Stimulated activated CD8-positive, alpha-beta memory T cell treated with anti-CD3 and anti-CD28 coated beads, Interleukin-12 subunit alpha, Interleukin-12 subunit beta, amount 100 ng/mL, for 24 hours (primary cell): ENCODE measurements around the gene VWDE.

Experiments
- DNase-seq: peaks from one replicate; pipeline ENCODE4 v3.0.0-alpha.2; 2020; ENCODE audit errors: extremely low read depth

The VWDE gene

DNA sequence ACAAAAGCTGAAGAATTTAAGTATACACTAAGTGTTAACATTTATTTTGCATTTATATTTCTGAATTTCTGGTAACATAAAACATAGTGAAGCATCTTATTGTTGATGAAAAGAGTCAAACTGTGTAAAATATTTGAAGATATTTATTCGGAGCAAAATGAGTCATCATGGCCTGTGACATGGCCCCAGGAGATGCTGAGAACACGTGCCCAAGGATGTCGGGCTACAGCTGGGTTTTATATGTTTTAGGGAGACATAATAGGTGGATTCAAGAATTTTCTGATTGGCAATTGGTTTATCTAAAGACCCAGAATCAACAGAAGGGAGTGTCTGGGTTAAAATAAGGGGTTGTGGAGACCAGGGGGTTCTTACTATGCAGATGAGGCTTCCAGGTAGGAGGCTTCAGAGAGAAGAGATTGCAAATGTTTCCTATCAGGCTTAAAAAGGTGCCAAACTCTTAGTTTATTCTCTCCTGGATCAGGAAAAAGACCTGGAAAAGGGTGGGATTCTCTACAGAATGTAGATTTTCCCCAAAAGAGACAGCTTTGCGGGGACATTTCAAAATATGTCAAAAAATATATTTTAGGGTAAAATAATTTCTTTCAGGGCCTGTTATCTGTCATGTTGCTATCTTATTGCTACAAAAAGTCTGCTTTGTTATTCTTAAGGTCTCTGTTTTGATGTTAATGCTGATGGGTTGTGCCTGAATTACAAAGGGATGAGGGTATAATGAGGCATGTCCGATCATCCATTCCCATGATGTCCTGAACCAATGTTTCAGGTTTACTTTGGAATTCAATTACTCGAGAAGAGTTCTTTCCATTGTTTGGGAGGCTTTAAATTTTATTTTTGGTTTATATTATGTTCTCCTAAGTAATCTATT is 74.5 kb downstream of the VWDE start:
- no peak for DNase-seq

DNA sequence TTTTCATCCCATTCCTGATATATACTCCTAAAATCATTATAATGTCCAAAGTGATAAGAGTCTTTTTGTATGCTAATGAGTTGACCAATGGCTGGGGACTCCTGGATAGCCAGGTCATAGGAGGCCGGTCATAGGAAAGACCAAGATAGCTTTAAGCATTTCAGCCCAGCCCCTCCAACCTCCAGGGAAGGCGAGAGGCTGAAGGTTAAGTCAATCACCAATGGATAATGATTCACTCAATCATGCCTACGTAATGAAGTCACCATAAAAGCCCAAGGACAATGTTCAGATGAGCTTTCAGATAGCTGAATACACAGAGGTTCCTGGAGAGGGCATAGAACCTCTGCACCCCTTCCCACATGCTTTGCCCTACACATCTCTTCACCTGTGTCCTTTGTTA is 75.7 kb downstream of the VWDE start:
- no peak for DNase-seq

DNA sequence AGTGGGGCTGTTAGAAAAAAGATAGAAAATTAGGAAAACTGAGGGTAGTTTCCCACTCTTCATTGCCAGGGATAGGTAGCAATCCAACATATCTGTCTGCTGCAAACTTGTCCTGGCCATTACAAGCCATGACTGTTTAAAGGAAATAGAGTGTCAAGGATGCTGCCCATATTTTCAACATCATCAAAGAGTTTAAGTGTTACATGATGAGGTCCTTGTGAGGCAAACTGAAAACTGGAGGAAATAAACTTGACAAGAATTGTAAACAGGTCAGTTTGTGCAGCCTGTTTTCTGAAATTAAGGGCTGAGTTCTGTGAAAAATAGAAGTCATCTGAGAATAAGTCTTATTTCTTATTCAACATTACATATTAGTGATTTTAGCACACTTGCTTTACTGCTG is 78.0 kb downstream of the VWDE start:
- DNase-seq, result no peak

- no peak for DNase-seq
Observed at GRCh38 chr7:12323415-12323814, 80.2 kb downstream of the VWDE start.

- DNase-seq, result no peak
Observed at GRCh38 chr7:12322903-12323300, 80.8 kb downstream of the VWDE start.

DNA sequence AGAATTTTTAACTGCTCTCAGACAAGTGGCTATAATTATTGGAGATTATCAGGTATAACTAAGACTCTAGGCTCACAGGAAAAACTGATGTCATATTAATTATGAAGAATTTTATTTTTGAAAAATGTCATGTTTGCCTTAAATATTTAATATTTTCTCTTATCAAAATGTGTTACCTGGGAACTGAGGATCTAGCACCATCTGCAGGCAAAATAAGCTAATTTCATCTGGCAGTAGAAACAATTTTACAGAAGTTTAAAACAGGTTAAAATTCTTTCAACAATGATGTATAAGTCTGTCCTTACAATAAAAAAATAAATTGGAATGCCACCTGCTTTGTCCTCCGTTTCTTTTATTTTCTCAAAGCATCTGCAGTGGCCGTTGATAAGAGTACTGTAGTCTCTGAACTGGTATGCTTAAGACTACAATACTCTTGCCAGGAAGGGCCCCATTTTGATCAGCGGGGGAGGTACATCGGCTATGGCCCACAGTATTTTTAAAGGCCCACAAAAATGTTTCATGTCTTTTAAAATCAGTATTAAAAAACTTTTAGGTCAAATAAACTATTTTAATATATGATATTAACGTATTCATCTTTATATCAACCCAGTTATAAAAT is 81.3 kb downstream of the VWDE start:
- DNase-seq, result no peak

GRCh38 chr7:12320987-12321647 is 82.5 kb downstream of the VWDE start:
- DNase-seq, result no peak

GRCh38 chr7:12320241-12320986 is 83.3 kb downstream of the VWDE start:
- DNase-seq, result no peak

DNA sequence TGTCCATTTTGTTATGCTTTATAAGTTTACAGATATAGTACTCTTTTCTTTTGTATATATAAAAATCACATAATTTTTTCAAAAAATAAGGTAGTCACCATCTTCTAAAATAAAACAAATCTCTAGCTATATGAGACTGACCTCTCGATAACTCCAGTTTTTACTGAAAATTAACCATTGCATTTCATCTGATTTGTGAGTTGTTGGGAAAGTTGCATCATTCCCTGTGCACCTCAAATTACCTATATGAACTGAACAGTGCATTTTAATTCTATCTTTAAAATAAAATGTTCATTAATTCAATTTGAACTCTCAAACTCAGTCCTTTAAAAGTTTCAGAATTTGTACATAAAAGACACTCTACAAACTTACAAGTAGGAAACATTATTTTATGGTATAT is 86.0 kb downstream of the VWDE start:
- no peak for DNase-seq

GRCh38 chr7:12316925-12317324 is 86.7 kb downstream of the VWDE start:
- DNase-seq, result no peak

- no peak for DNase-seq
Observed at GRCh38 chr7:12315049-12315448, 88.6 kb downstream of the VWDE start.

- no peak for DNase-seq
Observed at GRCh38 chr7:12314199-12314598, 89.5 kb downstream of the VWDE start.

GRCh38 chr7:12305502-12305901 is 98.2 kb downstream of the VWDE start:
- no peak for DNase-seq

DNA sequence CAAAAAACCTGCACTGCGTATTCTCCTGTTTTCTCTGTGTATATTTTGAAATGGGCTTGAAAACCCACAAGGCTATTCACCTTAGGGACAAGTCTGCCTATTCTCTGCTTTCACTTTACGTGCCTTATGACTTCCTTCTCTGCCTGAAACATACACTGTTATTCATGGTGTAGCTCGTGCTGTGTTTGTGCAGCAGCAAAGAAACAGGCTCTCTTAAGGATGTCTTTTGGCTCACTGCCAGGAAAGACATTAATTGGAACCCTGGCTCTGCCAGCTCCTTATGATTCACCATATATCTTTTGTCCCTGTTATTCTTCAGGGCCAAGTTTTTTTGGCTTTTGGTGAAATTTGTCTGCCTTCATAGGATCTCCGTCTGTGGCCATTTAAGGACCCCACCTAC is 100.2 kb downstream of the VWDE start:
- DNase-seq, result no peak

GRCh38 chr7:12303062-12303461 is 100.6 kb downstream of the VWDE start:
- DNase-seq, result no peak

GRCh38 chr7:12300415-12300814 is 103.2 kb downstream of the VWDE start:
- no peak for DNase-seq

GRCh38 chr7:12299367-12299766 is 104.3 kb downstream of the VWDE start:
- no peak for DNase-seq

DNA sequence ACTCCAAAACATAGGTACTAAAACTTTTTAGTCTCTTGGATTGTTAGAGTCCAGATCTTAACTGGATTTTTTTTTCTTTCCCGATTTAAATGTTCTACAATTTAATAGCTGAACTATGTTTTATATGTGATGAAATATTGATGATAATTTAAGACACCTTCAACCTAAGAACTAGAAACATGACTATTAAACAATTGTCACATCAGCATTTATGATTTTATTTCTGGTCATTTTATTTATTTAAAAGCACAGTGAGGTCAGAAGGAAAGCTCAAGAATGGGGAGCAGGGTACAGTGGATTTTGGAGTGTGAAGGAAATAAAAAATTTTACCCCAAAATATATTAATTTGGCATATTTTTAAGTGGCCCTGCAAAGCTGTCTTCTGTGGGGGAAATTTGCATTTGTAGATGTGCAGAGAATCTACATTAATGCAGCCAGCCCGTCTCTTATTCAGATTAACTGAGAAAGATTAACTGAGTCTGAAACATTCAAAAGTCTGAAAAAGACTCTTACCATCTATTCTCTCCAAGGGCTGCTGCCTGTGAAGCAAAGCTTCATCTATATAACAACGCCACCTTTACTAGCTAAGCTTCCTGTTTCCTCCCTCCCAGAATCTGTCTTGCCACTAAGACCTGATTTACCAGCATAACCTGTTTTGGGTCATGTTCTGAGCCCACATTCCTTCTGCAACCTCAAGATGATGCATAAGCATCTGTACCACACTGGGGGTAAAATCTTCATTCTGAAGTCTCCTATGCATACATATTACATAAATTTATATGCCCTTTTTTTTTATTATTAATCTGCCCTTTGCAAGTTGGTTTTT is 106.2 kb downstream of the VWDE start:
- no peak for DNase-seq

DNA sequence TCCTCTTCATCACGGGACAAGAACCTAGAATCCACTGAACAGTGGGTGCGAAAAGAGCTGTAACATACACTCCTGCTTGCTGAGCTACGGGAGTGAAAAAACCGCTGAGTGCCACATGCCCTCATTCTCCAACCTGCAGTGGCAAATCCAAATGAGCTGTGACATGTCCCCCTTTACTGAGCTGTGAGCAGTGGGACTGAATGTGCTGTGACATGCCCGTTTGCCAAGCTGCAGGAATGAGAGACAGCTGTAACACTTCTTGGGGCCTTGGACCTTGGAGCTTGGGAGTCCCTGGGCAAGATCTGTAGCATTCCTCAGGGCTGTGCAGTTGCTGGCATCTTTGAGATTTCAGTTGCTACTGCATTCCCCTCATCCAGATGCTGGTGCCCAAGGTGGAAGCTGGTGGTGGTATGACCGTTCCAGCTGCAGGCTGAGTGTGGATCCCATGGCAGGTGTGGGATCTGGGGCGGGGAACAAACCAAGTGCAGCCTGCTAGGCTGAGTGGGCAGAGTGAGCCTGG is 107.6 kb downstream of the VWDE start:
- no peak for DNase-seq

- no peak for DNase-seq
Observed at GRCh38 chr7:12294701-12295100, 109.0 kb downstream of the VWDE start.

- no peak for DNase-seq
Observed at GRCh38 chr7:12291870-12292269, 111.8 kb downstream of the VWDE start.
